Liver (tissue), 9 donors: ENCODE measurements around the gene FRMD4A. TPM values are rescaled to one million over a fixed set of nuclear protein-coding genes. Genes with fewer than 3 reads are reported as not detected.

ENCODE experiments used
- DNase-seq: peaks from one replicate; pipeline ENCODE4 v3.0.0-alpha.2; 2017; ENCODE audit warnings: low spot score
- H3K27ac ChIP-seq, 2 donors: one replicate each; pipeline ENCODE4 v1.7.0; 2013; ENCODE audit warnings: inconsistent platforms in 2 of 2, low read length in 2 of 2, control low read depth in 1 of 2, low read depth in 1 of 2, mild to moderate bottlenecking in 1 of 2
- H3K27me3 ChIP-seq, 4 donors: one replicate each; pipeline versions ENCODE4 v1.6.1 to v1.7.0; 2013; ENCODE audit warnings: low read length in 3 of 4, inconsistent platforms in 1 of 4, mild to moderate bottlenecking in 1 of 4, moderate library complexity in 1 of 4; ENCODE audit not compliant: control insufficient read depth in 4 of 4, insufficient read depth in 4 of 4
- H3K36me3 ChIP-seq, 4 donors: one replicate each; pipeline versions ENCODE4 v1.6.1 to v1.7.0; 2013; ENCODE audit warnings: low read length in 3 of 4, mild to moderate bottlenecking in 3 of 4, low read depth in 1 of 4, moderate library complexity in 1 of 4; ENCODE audit not compliant: control insufficient read depth in 4 of 4, insufficient read depth in 3 of 4
- H3K4me1 ChIP-seq, 4 donors: one replicate each; pipeline versions ENCODE4 v1.6.1 to v1.7.0; 2013; ENCODE audit warnings: low read length in 3 of 4, mild to moderate bottlenecking in 3 of 4, moderate library complexity in 1 of 4; ENCODE audit not compliant: control insufficient read depth in 4 of 4, insufficient read depth in 4 of 4
- H3K4me3 ChIP-seq, 3 donors: one replicate each; pipeline versions ENCODE4 v1.6.1 to v1.7.0; 2013; ENCODE audit warnings: low read length in 3 of 3, control low read depth in 1 of 3, low read depth in 1 of 3, mild to moderate bottlenecking in 1 of 3
- H3K9ac ChIP-seq, 2 donors: one replicate each; pipeline ENCODE4 v1.7.0; 2013; ENCODE audit warnings: low read length in 2 of 2, mild to moderate bottlenecking in 2 of 2, moderate library complexity in 2 of 2, control low read depth in 1 of 2, low read depth in 1 of 2
- H3K9me3 ChIP-seq, 4 donors: one replicate each; pipeline versions ENCODE4 v1.6.1 to v1.7.0; 2013; ENCODE audit warnings: low read length in 3 of 4; ENCODE audit not compliant: control insufficient read depth in 4 of 4
- EGR1 ChIP-seq, 2 donors: IDR thresholded peaks; 2 replicates each; pipeline ENCODE4 v1.6.1; 2016 to 2018; ENCODE audit warnings: antibody characterized with exemption in 2 of 2, low read depth in 2 of 2
- FOXA1 ChIP-seq: IDR thresholded peaks from 2 replicates; pipeline ENCODE4 v1.6.1; 2016; ENCODE audit warnings: antibody characterized with exemption
- FOXA2 ChIP-seq: IDR thresholded peaks from 2 replicates; pipeline ENCODE4 v1.6.1; 2016; ENCODE audit warnings: antibody characterized with exemption
- GABPA ChIP-seq, 2 donors: IDR thresholded peaks in 1 of 2; conservative IDR thresholded peaks in 1 of 2; 2 replicates each; pipeline ENCODE4 v1.6.1; 2016; ENCODE audit warnings: antibody characterized with exemption in 2 of 2, mild to moderate bottlenecking in 1 of 2, moderate library complexity in 1 of 2
- HNF4A ChIP-seq, 2 donors: conservative IDR thresholded peaks; 2 replicates each; pipeline ENCODE4 v1.6.1; 2016; ENCODE audit warnings: antibody characterized with exemption in 2 of 2, mild to moderate bottlenecking in 2 of 2
- HNF4G ChIP-seq: IDR thresholded peaks from 2 replicates; pipeline ENCODE4 v1.6.1; 2016; ENCODE audit warnings: antibody characterized with exemption
- JUND ChIP-seq, 2 donors: IDR thresholded peaks; 2 replicates each; pipeline ENCODE4 v1.6.1; 2016; ENCODE audit warnings: antibody characterized with exemption in 2 of 2
- MAX ChIP-seq: IDR thresholded peaks from 2 replicates; pipeline ENCODE4 v1.6.1; 2016; ENCODE audit warnings: antibody characterized with exemption
- NR2F2 ChIP-seq: IDR thresholded peaks from 2 replicates; pipeline ENCODE4 v1.6.1; 2016; ENCODE audit warnings: antibody characterized with exemption
- RAD21 ChIP-seq, 2 donors: IDR thresholded peaks; 2 replicates each; pipeline ENCODE4 v1.6.1; 2016; ENCODE audit warnings: antibody characterized with exemption in 2 of 2, mild to moderate bottlenecking in 2 of 2
- REST ChIP-seq: IDR thresholded peaks from 2 replicates; pipeline ENCODE4 v1.6.1; 2016; ENCODE audit warnings: antibody characterized with exemption, mild to moderate bottlenecking
- RXRA ChIP-seq, 2 donors: IDR thresholded peaks; 2 replicates each; pipeline ENCODE4 v1.6.1; 2017 to 2018; ENCODE audit warnings: antibody characterized with exemption in 2 of 2, mild to moderate bottlenecking in 1 of 2
- SP1 ChIP-seq: IDR thresholded peaks from 2 replicates; pipeline ENCODE4 v1.6.1; 2018; ENCODE audit warnings: antibody characterized with exemption, mild to moderate bottlenecking
- TAF1 ChIP-seq: conservative IDR thresholded peaks from 2 replicates; pipeline ENCODE4 v1.6.1; 2016; ENCODE audit warnings: antibody characterized with exemption, mild to moderate bottlenecking
- YY1 ChIP-seq: IDR thresholded peaks from 2 replicates; pipeline ENCODE4 v1.6.1; 2016; ENCODE audit warnings: antibody characterized with exemption, mild to moderate bottlenecking
- ZBTB33 ChIP-seq: IDR thresholded peaks from 2 replicates; pipeline ENCODE4 v1.6.1; 2016; ENCODE audit warnings: antibody characterized with exemption
- WGBS: extraction: QIAGEN DNeasy Blood & Tissue Kit; methylation state at CpG from one replicate; pipeline ENCODE4 v1.1.7; 2013; 5-methylcytosine and 5-hydroxymethylcytosine counted together
- polyA plus RNA-seq, 2 donors: library from polyadenylated mRNA; stranded (reverse) in 1 of 2; unstranded in 1 of 2; fragments of 200-250 nt in 1 of 2; fragments of >200 nt in 1 of 2; fragmentation: Nextera tagmentation in 1 of 2; extraction: Ambion mirVana in 1 of 2; gene quantifications; one replicate each; pipeline versions ENCODE4 v1.2.1 to v1.2.3, GENCODE V29; 2013 to 2015
- total RNA-seq, 2 donors: library from RNA; depleted of rRNA; stranded (reverse); fragments of >200 nt; gene quantifications; one replicate each; pipeline ENCODE4 v1.2.3, GENCODE V29; 2014
- TF ChIP-seq, protein P1 (sequence below): IDR thresholded peaks from 2 replicates; pipeline ENCODE4 v1.6.1; 2016; ENCODE audit warnings: antibody characterized with exemption
- TF ChIP-seq, protein P2 (sequence below): fragments of 150-350 bp; IDR thresholded peaks from 2 replicates; pipeline ENCODE4 v1.5.1; 2017; ENCODE audit warnings: improper control_type of control experiment, low read depth, low read length; ENCODE audit not compliant: missing input control
- donor health status: healthy.
- donor health status: healthy.
- donor health status: healthy.
- donor health status: healthy.
- donor health status: healthy.

Gene FRMD4A
- total and polyA plus RNA-seq, 4 donors = 8.2 to 34.3 (median 13.1) TPM

- no peak overlapping the region for H3K27ac ChIP-seq
- peaks cover 0 to 1% (median 0%) of the 10 kb centered on the region in 4 donors for H3K36me3 ChIP-seq
- H3K9ac ChIP-seq = no peak overlapping the region
- H3K4me1 ChIP-seq = no peaks in the 10 kb centered on the region
- DNase-seq = no peak
- TF ChIP-seq EGR1 (IDR thresholded peaks at IDR 0.05; ENCODE audit: low read depth in 2 of 2) = no peak
- no peak for TF ChIP-seq NR2F2
- TF ChIP-seq FOXA2 = no peak
- no peak for TF ChIP-seq ZBTB33
- no peak for TF ChIP-seq YY1
- no peak for TF ChIP-seq HNF4G
- TF ChIP-seq, protein P1, sequence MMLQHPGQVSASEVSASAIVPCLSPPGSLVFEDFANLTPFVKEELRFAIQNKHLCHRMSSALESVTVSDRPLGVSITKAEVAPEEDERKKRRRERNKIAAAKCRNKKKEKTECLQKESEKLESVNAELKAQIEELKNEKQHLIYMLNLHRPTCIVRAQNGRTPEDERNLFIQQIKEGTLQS = no peak
- no peak for TF ChIP-seq RAD21 (IDR thresholded peaks at IDR 0.05)
- TF ChIP-seq TAF1 = no peak
- TF ChIP-seq REST = no peak
- TF ChIP-seq RXRA (IDR thresholded peaks at IDR 0.05) = no peak
- no peak for TF ChIP-seq FOXA1
- no peak for TF ChIP-seq SP1
- TF ChIP-seq GABPA (IDR thresholded peaks at IDR 0.05 in 1 of 2, conservative IDR thresholded peaks at IDR 0.05 in 1 of 2) = no peak
- TF ChIP-seq, protein P2, sequence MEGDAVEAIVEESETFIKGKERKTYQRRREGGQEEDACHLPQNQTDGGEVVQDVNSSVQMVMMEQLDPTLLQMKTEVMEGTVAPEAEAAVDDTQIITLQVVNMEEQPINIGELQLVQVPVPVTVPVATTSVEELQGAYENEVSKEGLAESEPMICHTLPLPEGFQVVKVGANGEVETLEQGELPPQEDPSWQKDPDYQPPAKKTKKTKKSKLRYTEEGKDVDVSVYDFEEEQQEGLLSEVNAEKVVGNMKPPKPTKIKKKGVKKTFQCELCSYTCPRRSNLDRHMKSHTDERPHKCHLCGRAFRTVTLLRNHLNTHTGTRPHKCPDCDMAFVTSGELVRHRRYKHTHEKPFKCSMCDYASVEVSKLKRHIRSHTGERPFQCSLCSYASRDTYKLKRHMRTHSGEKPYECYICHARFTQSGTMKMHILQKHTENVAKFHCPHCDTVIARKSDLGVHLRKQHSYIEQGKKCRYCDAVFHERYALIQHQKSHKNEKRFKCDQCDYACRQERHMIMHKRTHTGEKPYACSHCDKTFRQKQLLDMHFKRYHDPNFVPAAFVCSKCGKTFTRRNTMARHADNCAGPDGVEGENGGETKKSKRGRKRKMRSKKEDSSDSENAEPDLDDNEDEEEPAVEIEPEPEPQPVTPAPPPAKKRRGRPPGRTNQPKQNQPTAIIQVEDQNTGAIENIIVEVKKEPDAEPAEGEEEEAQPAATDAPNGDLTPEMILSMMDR = no peak
- TF ChIP-seq MAX = no peak
- peaks cover 0 to 8% (median 0%) of the 10 kb centered on the region in 4 donors for H3K9me3 ChIP-seq
- H3K4me3 ChIP-seq = no peak overlapping the region
- H3K27me3 ChIP-seq = peaks cover 0 to 3% (median 0%) of the 10 kb centered on the region in 4 donors
- 45% methylated on average over 10 of the region's 10 CpGs for WGBS
Observed at GRCh38 chr10:13930120-13930519, 400.6 kb downstream of the FRMD4A start.

GRCh38 chr10:13928451-13928850, 402.3 kb downstream of the FRMD4A start:
- H3K27ac ChIP-seq = no peak overlapping the region
- H3K9me3 ChIP-seq = no peaks in the 10 kb centered on the region
- 78% methylated on average over 3 of the region's 3 CpGs for WGBS
- no peaks in the 10 kb centered on the region for H3K27me3 ChIP-seq
- H3K36me3 ChIP-seq = peaks cover 0 to 1% (median 0%) of the 10 kb centered on the region in 4 donors
- H3K4me1 ChIP-seq = no peaks in the 10 kb centered on the region
- H3K4me3 ChIP-seq = no peak overlapping the region
- H3K9ac ChIP-seq = no peak overlapping the region
- DNase-seq = no peak
- TF ChIP-seq RAD21 (IDR thresholded peaks at IDR 0.05) (no peak), FOXA2 (no peak), HNF4G (no peak), YY1 (no peak), FOXA1 (no peak), GABPA (IDR thresholded peaks at IDR 0.05 in 1 of 2, conservative IDR thresholded peaks at IDR 0.05 in 1 of 2) (no peak), NR2F2 (no peak), MAX (no peak), SP1 (no peak), ZBTB33 (no peak), JUND (IDR thresholded peaks at IDR 0.05) (no peak), HNF4A (conservative IDR thresholded peaks at IDR 0.05) (no peak), TAF1 (no peak)
- TF ChIP-seq, protein P1 = no peak
- TF ChIP-seq, protein P2 = no peak
